Tibial nerve (tissue), 4 donors: ENCODE data around the gene KIRREL3. TPM values are rescaled to one million over a fixed set of nuclear protein-coding genes. Genes with fewer than 3 reads are reported as not detected.

Experiments used
- DNase-seq, 2 donors: peaks; one replicate each; pipeline ENCODE4 v3.0.0-alpha.2; 2019; ENCODE audit warnings: low spot score in 2 of 2
- H3K27ac ChIP-seq, 4 donors: fragments of 200-600 bp; sonication (generic) in 3 of 4; one replicate each; pipeline ENCODE4 v1.5.1; 2017 to 2019; ENCODE audit warnings: mild to moderate bottlenecking in 1 of 4
- H3K27me3 ChIP-seq, 2 donors: fragments of 200-600 bp; sonication (generic) in 1 of 2; one replicate each; pipeline versions ENCODE4 v1.5.1 to v1.6.0; 2017 to 2019
- H3K36me3 ChIP-seq, 3 donors: fragments of 200-600 bp; sonication (generic); one replicate each; pipeline ENCODE4 v1.5.1; 2018 to 2019
- H3K4me1 ChIP-seq, 4 donors: fragments of 200-600 bp; sonication (generic) in 3 of 4; one replicate each; pipeline ENCODE4 v1.5.1; 2017 to 2019
- H3K4me3 ChIP-seq, 4 donors: fragments of 200-600 bp; sonication (generic) in 3 of 4; one replicate each; pipeline ENCODE4 v1.5.1; 2017 to 2019; ENCODE audit warnings: mild to moderate bottlenecking in 1 of 4, moderate library complexity in 1 of 4
- H3K9me3 ChIP-seq, 4 donors: fragments of 200-600 bp; sonication (generic) in 3 of 4; one replicate each; pipeline ENCODE4 v1.5.1; 2017 to 2019
- CTCF ChIP-seq, 5 experiments: fragments of 200-600 bp in 3 of 5; fragments of 450-650 bp in 2 of 5; sonication (generic) in 3 of 5; IDR thresholded peaks; one replicate each; pipeline ENCODE4 v1.5.1; 2016 to 2019; ENCODE audit warnings: antibody characterized with exemption in 5 of 5, mild to moderate bottlenecking in 3 of 5, moderate library complexity in 2 of 5
- EP300 ChIP-seq, 2 donors: sonication (generic); formaldehyde crosslinking; IDR thresholded peaks; one replicate each; pipeline ENCODE4 v1.6.1; 2017; ENCODE audit warnings: antibody characterized with exemption in 2 of 2, mild to moderate bottlenecking in 1 of 2
- POLR2A ChIP-seq, 2 donors: fragments of 450-650 bp; IDR thresholded peaks; one replicate each; pipeline ENCODE4 v1.6.1; 2017; ENCODE audit warnings: antibody characterized with exemption in 2 of 2, mild to moderate bottlenecking in 2 of 2, moderate library complexity in 2 of 2
- WGBS, 2 donors: methylation state at CpG; one replicate each; pipeline ENCODE4 v1.1.5; 2018; 5-methylcytosine and 5-hydroxymethylcytosine counted together
- total RNA-seq, 4 donors: library from RNA; depleted of rRNA; stranded (reverse); fragments of >200 nt; gene quantifications; one replicate each; pipeline ENCODE4 v1.1.0, GENCODE V29; 2016

Gene KIRREL3
- total RNA-seq, 4 donors from 2014 or later, result not detected

DNA sequence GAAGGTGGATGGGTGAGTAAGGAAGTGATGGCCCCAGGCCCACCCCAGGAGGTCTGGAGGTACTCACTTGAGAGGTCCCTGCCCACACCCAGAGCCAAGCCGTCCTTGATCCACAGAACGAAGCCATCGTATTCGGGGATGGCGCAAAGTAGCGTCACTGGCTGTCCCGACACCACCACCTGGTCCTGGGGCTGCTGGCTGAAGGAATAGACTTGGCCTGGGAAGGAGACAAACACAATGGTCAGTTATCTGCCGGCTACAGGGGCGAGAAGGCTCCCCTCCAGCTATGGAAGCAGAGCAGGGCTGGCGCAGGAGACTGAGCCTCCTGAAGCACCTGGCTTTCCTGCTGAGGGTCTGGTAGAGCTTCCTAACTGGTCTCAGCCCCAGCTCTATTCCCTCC lies 474.1 kb downstream of the KIRREL3 start:
- Histone ChIP-seq H3K36me3 (no peaks in the 10 kb centered on the region), H3K9me3 (no peaks in the 10 kb centered on the region), H3K27me3 (peaks cover 0 to 12% of the 10 kb centered on the region in 2 donors), H3K4me3 (no peak overlapping the region), H3K4me1 (no peaks in the 10 kb centered on the region), H3K27ac (no peak overlapping the region)
- 82 to 95% methylated on average over 8 to 10 of the region's 10 CpGs for WGBS, 2 donors
- TF ChIP-seq POLR2A (IDR thresholded peaks at IDR 0.05), result no peak
- no peak for TF ChIP-seq EP300 (IDR thresholded peaks at IDR 0.05)
- TF ChIP-seq CTCF (IDR thresholded peaks at IDR 0.05), result no peak
- DNase-seq, result no peak

DNA sequence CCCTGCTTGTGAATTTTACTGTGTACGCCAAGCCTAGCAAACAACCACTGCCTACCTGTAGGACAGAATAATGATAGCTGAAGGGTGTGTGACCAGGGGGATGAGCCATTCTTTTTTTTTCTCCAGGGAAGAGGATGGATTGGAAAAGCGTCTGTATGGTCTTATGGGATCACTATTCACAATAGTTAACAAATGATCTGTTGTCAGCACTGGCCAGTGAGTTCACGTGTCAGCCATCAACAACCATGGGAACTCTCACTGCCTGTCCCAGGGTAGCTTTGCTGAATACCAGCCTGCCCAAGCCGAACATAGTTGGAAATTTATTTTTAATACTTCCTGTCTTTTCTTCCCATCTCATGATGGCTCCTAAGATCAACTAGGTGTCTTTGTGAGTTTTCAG lies 474.9 kb downstream of the KIRREL3 start:
- TF ChIP-seq POLR2A (IDR thresholded peaks at IDR 0.05) (no peak), EP300 (IDR thresholded peaks at IDR 0.05) (no peak), CTCF (IDR thresholded peaks at IDR 0.05) (no peak)
- WGBS, 2 donors, result 47 to 48% methylated on average over 4 of the region's 4 CpGs

GRCh38 chr11:126525216-126525615 lies 475.4 kb downstream of the KIRREL3 start:
- Histone ChIP-seq H3K4me1 (no peaks in the 10 kb centered on the region), H3K36me3 (no peaks in the 10 kb centered on the region), H3K27me3 (peaks cover 0 to 12% of the 10 kb centered on the region in 2 donors), H3K9me3 (no peaks in the 10 kb centered on the region), H3K4me3 (no peak overlapping the region), H3K27ac (no peak overlapping the region)
- TF ChIP-seq CTCF (IDR thresholded peaks at IDR 0.05) (no peak), EP300 (IDR thresholded peaks at IDR 0.05) (no peak), POLR2A (IDR thresholded peaks at IDR 0.05) (no peak)
- 63 to 67% methylated on average over 10 of the region's 10 CpGs for WGBS, 2 donors
- no peak for DNase-seq

More for the DNA sequence above, 474.9 kb downstream of the KIRREL3 start:
- Histone ChIP-seq H3K4me3 (no peak overlapping the region), H3K4me1 (no peaks in the 10 kb centered on the region), H3K36me3 (no peaks in the 10 kb centered on the region), H3K27me3 (peaks cover 0 to 12% of the 10 kb centered on the region in 2 donors), H3K9me3 (no peaks in the 10 kb centered on the region), H3K27ac (no peak overlapping the region)
- no peak for DNase-seq

- no peaks in the 10 kb centered on the region for H3K9me3 ChIP-seq
- H3K27ac ChIP-seq, result no peak overlapping the region
- H3K27me3 ChIP-seq, result peaks cover 0 to 19% of the 10 kb centered on the region in 2 donors
- H3K4me1 ChIP-seq, result no peaks in the 10 kb centered on the region
- TF ChIP-seq POLR2A (IDR thresholded peaks at IDR 0.05) (no peak), EP300 (IDR thresholded peaks at IDR 0.05) (no peak), CTCF (IDR thresholded peaks at IDR 0.05) (no peak)
- no peak overlapping the region for H3K4me3 ChIP-seq
- H3K36me3 ChIP-seq, result no peaks in the 10 kb centered on the region
- DNase-seq, result no peak
- 69 to 71% methylated on average over 4 of the region's 4 CpGs for WGBS, 2 donors
These were observed 476.9 kb downstream of the KIRREL3 start for GRCh38 chr11:126523441-126524205.

DNA sequence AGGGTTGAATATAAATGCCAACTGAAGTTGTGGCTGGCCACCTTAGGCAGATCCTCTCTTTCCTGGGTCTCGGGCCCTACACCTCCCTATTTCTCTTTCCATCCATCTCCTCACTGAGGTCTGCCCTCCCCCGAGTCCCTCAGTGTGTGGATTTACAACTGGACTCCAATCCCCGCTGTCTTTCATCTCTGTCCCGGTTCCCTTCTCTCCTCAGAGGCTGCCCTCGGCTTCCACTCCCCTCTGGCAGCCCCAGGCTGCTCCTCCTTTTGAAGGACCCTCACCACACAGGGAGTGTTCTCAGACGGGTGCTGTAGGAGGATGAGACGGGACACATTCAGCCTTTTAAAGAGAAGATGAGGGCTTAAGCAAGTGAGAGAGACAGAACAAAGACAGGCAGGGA lies 478.0 kb downstream of the KIRREL3 start:
- WGBS, 2 donors, result 68 to 75% methylated on average over 7 of the region's 7 CpGs
- H3K4me1 ChIP-seq, result no peaks in the 10 kb centered on the region

More for the DNA sequence above, 478.0 kb downstream of the KIRREL3 start:
- Histone ChIP-seq H3K4me3 (no peak overlapping the region), H3K36me3 (no peaks in the 10 kb centered on the region), H3K27me3 (peaks cover 0 to 23% of the 10 kb centered on the region in 2 donors), H3K27ac (no peak overlapping the region), H3K9me3 (no peaks in the 10 kb centered on the region)
- no peak for DNase-seq
- TF ChIP-seq POLR2A (IDR thresholded peaks at IDR 0.05), result no peak
- TF ChIP-seq EP300 (IDR thresholded peaks at IDR 0.05), result no peak
- no peak for TF ChIP-seq CTCF (IDR thresholded peaks at IDR 0.05)
